HG02884 (cell line): Measurements from ENCODE around the gene HOXB3.

ENCODE experiments used
- ATAC-seq: cut with Tn5 transposase; IDR thresholded peaks from one replicate; pipeline ENCODE4 v1.9.1; 2021; ENCODE audit warnings: mild to moderate bottlenecking, moderate library complexity; ENCODE audit not compliant: unreplicated experiment

The HOXB3 gene

DNA sequence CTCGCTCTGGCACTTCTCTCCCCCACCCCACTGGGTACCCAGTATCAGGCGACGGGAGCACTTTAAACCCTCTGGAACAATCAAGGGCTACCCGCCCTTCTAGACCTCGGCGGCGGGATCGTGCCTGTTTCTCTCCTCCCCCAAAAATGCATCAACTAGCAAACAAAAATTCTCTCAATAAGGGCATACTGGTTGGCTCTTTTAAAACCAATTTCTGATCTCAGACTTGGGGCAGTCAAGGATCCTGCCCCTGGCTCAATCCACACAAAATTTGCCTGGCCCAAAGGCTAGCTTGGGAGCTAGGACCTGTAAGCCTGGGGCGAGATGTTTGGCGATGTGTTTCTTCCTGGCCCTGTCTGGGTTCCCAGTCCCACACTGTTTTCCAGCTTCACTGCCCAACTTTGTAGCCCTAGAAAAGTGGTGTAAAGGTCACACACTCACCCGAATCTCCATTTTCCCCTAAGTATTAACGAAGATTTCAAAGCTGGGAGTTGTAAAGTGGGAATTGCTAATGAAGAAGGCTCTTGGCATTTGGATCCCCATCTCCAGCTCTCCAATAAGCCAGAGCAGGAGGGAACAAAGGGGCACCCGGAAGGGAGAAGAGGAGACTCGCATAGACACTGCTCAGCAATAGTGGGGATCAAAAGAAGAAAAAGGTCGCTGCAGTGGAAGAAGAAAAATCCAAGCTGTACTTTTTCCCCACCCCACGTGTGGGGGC is 30.8 kb downstream of the HOXB3 start:
- no peak for ATAC-seq

DNA sequence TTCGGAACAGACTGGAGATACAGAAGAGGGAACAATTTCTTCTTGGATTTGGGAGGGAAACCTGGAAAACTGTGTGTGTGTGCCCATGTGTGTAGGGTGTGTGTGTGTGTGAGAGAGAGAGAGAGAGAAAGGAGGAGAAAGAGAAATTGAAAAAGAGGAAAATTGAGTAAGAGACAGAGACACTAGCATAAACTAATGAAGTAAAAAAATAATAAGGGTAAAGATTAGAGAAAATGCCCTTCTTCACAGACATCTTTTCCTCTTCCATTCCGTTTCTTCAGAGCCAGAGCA is 31.3 kb downstream of the HOXB3 start:
- ATAC-seq, result no peak

DNA sequence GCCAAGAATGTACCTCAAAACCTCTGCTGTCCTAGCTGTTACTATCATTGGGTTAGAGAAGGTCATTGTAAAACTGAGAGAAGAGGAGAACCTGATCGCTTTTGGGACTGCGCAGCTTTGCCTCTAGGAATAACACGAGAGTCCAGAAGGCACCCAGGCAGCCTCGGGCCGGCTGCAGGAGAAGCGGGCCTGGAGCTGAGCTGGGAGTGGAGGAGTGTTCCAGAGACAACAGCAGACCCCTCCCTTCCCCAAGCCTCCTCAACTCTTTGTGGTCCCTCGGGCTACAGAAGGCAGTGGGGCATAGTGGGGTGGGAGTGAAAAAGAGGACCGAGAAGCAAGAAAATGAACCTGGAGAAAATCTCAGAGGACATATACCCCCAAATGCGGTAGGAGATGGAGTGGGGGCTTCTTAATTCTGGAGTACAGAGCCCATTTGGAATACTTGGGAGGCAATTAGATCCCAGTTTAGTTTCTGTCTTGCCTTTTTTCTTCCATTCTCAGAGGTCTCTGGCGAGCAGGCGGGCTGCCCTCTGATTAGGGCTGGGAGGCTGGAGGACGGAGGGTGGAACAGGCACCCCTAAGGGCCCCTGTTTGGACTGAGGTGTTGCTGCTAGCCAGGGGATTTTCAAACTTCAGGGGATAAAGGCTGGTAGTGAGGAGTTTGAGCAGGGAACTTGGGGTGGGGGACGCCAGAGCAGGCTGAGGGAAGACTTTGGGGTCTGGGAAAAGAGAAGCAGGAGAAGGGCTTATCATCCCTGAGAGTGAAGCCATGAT is 31.8 kb downstream of the HOXB3 start:
- no peak for ATAC-seq

DNA sequence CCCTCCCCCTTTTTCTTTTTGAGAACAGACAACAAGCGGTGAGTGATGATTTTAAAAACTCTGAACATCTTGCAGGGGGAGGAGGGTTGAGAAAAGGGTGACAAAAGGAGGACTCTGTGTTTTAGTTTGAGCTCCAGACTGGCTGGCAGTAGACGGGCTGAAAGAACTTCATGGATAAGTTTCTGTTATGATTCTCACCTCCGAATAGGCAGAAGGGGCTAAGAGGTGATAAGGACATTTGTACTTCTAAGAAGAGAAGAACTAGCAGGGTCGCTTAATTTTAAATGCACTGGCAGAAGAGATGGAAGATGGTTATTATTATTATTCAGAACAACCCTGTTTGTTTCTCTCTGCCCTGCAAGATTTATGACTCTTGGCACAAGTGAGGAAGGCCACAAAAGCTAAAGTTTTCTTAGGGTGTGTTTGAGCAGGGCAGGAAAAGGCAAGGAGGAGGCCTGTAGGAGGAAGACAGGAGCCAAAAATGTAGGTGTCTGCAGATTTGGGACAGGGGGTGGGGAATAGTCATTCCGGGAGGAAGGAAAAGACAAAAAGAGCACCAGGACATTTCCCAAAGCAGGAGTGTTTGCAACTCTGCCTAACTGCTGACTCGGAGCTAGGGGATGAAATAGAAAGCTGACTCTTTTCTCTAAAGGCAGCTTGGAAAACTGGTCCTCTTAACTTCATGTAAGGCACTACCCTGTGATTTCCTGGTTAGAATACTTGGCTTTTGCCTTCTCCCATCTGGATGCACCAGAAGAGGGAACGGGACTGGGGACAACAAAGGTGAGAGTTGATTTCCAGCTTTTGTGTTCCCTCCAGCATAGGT is 33.3 kb downstream of the HOXB3 start:
- no peak for ATAC-seq

DNA sequence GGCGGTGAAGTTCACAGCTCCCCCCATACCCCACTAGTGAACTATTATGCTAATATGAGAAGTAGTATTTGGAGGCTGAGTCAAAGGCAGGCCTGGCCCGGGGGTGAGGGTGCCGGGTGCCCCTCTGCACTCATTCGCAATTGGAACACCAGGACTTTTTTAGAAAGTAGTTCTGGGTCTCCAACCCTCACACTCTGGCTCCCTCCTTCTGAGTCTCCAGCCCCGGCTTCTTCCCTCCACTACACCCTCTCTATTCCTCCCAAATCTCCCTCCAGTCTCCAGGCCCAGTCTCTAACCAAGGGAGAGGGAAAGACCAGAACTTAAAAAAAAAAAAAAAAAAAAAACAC is 33.8 kb downstream of the HOXB3 start:
- no peak for ATAC-seq

DNA sequence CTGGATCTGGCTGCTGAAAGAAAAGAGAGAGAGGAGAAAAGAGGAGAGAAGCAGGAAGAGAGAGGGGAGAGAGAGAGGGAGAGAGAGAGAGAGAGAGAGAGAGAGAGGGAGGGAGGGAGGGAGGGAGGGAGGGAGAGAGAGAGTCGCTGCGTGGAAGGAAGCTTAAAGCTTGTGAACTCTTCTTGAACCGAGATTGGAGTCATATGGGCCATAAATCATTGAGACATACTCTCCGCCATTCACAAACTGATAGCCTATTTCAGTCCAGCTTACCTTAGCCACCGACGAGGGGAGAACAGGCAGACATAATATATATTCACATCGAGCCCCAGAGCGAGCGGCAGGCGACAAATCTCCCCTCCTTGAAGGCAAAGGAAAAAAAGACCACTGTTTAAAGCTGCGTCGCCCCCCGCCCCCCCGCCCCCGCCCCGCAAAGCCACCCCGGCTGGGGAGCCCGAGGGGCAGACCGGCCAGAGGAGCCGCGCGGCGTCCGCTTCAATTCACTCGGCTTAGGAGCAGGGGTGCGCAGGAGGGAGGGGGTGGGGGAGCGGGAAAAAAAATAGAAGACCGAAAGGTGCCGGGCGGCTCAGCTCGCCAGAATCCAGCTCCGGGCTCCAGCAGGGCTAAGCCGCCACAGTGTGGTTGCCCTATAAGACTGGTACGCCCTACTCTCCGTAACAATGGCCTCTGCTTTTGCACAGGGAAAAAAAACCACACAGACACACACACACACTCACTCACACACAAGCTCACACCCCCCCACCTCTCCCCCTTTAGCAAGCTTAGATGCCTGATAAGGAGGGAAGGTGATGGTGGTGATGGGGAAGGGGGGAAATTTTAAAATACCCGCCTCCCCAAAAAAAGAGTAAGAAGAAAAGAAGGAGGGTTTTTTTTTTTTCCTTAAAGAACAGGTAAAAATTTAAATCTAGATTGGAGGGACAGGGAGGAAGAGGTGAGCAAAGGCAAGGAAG is 34.5 kb downstream of the HOXB3 start:
- ATAC-seq, result no peak

DNA sequence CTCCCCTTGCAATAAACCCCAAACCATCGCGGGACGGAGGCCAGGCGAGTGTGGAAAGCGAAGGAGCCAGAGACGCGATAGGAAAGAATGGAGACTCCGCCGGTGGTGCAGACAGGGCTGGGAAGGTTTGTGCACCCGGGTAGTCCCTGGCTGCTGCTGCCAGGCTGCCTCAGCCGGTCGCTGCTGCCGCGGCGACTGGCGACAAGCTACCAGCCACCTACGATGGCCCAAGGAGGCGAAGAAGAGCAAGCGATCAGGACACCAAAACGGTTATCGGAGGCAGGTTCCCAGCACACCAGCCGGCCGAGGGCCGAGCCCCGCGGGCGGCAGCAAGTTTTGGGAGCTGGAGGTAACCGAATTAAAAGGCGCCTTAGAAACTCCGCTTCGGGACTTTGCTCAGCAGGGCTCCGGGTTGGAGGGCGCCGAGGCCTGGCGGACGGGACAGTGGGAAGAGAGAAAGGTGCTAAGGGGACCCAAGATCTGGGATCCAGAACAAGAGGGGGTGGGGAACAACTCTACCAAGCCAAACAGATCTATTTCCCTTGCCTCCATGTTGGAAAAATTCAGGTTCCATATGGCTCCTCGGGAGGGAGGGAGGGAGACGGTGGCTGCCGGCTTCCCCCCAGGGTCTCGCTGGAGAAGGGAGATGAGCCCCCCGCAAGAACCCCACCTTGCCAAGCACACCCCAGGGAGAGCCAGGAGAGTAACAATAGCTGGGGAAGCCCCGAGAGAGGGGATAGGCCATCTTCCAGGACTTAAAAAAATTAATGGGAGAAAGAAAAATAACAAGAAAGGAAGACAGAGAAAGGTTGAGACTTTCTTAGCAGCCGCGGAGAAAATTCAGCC is 35.4 kb downstream of the HOXB3 start:
- ATAC-seq, result no peak

DNA sequence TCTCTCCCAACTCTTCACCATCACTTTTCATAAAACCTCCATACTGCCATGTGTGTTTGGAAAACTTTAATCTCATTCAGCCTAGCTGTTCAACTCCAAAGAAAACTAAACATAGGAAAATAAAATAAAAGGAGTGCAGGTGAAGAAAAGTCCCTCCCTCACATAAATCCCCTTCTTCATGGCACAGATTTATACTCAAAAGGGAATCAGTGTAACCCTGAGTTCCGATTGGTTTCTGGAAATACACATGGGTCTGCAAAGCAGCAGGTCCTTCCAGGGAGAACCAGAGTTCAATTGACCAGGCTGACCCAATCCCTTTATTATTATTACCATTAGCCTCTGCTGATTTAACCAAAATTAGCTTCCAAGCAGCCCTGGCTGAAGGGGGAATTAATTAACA is 36.2 kb downstream of the HOXB3 start:
- ATAC-seq, result no peak

DNA sequence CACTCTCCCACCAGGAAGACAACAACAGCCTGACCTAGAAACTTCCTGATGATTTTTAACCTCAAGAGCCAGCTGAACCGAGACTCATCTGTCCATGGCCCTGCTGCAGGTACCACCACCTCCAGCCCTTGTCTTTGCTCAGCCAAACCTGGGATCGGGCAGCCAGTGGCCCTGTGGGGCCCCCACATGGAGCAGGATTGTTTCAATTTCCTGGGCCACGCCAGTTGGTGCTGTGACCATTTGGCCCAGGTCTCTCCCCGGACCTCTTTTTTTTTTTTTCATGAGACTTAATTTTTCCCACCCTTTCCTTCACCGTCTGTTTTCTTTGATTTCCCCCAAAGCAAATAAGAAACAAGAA is 36.9 kb downstream of the HOXB3 start:
- ATAC-seq, result no peak

DNA sequence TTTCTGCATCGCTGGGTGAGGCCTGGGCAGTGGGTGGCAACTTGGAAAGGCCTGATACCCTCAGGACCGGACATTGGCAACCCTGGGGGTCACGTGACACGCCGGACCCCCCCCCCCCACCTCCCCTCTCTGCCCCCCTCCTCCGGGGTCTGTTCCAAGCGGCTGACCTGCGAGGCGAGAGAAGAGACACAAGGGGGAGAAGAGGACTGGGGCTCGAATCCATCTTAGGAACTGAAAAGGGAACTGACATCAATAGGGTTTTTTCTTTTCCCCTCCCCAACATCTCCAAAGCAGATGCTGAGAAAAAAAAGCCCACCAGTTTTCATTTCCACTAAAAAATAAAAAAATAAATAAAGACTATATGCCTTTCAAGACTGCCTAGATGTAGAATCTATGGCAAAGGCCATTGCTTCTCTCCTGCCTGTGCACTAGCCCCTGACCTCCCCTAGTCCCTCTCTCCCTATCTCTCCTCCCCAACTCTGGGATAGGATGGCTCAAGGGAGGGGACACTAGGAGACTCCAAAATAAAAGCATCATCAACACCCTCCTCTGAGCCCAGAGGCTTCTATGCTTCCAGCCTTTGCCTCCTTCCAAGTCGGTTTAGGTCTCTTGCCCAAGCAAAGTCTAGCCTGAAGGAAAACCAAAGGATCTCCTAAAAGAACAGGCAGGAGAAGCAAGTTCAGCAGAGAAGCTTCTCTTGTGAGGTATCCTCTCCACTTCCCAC is 37.4 kb downstream of the HOXB3 start:
- no peak for ATAC-seq

DNA sequence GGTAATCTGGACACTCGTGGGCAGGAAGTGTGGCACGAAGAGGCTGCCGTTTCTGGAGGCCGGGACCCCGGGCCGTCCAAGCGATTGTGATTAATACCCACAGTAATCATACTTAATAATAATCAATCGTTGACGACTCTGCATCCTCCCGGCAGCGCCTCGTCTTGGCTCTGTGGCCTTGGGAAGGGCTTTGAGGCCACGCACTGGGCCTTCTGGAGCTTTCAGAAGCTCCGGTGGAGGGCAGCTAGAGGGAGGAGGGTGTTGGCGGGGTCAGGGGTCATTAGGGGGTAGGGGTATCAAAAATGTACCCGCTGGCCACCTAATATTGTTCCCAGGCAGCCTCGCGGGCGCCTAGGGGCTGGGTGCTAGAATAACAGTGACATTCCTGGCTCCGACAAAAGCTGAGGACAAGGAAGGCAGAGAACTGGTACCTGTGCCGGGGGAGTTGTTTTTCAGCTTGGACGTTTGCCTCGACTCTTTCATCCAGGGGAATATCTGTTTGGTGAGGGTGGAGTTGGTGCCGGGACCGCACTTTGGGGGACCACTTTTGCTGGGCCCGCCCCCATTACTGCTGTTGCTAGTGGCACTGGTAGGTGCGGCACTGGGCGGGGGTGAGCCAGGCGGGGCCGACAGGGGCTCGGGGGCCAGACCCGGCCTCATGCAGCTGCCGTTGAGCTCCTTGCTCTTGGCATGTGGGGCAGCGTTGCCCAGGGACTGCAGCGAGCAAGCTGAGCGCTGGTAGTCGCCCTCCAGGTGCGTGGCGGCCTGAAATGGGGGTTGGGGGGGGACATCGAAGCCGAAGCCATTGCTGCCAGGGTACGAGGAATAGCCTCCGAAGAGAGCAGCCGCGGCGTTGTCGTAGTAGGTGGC is 38.2 kb downstream of the HOXB3 start:
- ATAC-seq, result no peak

DNA sequence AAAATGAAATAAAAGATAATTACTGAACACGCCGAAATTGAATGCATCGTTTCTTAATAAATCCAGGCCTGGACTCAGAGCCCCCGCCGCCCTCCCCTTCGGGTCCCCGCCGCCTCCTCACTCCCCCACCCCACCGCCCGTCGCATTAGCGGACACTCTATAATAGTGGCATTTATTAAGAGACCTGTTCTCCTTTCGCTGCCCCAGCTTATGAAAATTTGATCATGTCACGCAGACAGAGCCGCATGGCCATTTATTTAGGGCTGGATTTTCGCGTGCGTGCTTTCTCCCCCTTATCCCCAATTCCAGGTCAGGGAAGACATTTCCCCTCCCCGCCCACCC is 38.9 kb downstream of the HOXB3 start:
- no peak for ATAC-seq

DNA sequence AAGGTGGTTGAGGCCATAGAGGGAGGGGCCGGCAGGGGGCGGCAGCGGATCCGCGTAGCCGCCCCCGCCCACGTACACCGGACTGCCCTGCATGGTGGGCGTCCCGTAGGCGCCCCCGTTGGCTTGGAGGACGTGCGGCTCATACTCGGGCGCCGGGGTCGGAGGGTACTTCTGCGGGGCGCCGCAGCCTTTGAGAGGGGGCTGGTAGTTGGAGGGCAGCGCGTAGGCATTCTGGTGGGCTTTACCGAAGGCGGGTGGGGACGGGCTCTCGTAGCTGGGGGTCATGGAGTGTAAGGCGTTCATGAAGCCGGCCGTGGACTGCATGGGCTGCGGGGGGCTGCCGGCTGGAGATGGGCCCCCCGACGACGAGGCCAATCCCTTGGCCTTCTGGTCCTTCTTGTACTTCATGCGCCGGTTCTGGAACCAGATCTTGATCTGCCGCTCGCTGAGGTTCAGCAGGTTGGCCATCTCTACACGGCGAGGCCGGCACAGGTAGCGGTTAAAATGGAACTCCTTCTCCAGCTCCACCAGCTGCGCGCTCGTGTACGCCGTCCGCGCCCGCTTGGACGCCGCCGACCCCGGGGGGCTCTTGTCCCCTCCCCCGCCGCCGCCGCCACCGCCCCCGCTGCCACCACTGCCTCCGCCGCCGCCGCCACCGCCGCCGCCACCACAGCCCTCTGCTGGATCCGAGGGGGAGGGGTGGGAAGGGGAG is 39.4 kb downstream of the HOXB3 start:
- ATAC-seq, result no peak

DNA sequence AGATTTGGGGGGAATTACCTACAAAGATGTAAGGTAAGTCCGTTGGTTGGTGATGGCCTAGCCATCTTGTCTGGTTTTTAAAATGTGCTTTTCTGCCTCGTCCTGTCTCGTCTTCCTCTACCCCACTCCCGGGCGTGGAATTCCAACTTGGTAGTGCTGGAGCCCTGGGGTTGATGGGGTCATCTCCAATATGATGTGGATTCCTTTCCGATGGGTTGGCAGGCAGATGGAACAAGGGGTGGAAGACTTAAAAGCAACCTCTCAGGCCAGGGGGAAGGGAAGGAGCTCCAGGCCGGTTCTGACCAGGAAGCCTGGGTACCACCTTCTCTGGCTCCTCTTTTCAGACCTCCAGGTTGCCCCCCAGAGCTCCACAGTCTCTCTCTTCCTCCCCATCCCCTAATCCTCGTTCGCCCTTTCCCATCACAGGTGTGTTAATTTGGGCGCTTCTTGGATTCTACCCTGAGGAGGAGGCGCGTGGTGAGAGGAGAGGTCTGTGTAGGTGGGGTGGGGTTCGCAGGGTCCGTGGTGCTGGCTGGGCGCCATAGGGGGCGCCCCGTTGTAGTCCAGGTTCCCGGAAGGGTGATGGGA is 40.0 kb downstream of the HOXB3 start:
- ATAC-seq, result no peak

DNA sequence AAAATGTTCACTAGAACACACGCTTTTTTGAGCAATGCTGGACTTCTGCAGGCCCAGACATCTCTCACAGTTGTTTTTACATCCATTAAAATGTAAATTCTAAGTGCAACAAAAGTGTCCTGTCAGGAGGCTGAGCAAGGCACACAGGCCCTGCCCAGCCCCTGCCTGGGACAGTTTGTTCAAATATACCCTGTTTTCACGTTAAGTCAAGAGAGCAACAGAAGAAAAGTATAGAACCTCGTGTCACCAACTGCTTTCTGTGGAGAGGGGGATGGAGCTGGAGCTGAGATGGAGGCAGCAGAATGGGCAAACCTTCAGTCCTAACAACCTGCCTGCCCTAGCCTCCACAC is 40.8 kb downstream of the HOXB3 start:
- ATAC-seq, result no peak

DNA sequence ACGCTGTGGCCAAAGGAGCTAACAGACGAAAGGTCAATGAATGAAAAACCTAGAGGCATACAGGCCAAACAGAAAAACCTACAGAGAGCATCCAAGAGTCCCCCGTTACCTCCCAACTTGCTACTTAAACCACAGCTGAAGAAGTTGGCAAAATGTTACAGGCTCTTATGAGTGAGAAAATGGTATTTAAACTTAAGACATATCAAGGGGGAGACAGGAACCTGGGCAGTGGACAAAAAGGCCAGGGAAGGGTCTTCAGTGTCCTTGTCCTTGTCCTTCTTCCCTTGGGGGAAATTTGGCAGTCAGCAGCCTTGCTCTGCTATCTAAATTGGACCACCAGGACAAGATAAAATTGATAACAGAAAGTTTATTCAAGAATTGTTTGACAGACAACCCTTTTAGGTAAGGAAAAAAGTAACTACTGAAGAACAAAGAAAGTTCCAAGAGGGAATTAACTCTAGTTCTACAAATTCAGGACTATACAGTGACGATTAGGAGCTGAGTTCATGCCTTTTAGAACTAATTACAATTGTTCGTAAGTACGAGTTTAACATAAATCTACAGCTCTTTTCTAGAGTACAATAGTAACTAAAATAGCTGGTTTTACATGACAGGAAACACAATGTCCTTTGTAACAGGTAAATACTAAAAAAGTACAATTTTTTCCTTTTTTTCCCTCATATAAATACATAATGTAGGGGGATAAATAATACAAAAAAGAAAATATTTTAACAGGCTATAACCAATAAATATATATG is 41.3 kb downstream of the HOXB3 start:
- ATAC-seq, result no peak
